Measurements from ENCODE around the gene TSKU. TPM values are rescaled to one million over a fixed set of nuclear protein-coding genes. Genes with fewer than 3 reads are reported as not detected.

TSKU gene
- total and polyA plus RNA-seq, 9 of the 15 experiments (the other 6 are each of a cell fraction or from before 2014, with no cell fraction given), result 0.60 to 11.9 (median 8.4) TPM

DNA sequence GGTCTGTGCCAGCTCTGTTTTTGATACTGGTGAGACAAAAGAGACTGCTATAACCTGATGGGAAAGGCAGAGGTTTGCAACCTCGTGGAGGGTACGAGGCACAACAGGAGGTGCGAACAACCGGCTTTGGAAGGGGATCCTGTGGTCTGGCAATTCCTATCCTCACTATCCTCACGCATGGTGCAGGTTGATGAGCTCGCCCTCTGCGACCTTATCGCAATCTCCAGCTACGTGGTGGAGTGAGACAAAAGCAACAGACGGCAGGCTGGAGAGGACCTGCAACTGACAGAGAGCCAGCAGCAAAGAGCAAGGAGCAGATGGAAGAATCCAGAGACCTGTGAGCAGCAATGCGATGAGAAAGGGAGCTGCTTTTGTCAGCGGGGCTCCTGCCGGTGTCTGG, 47.3 kb upstream of the TSKU start (continued):
- no peak for TF ChIP-seq ZNF717 (CRISPR knock-in tag; IDR thresholded peaks at IDR 0.05)
- TF ChIP-seq EP400 (IDR thresholded peaks at IDR 0.05), result peak; percentile 51; the same call in 1 of the 2 replicates
- peak; percentile 85 for TF ChIP-seq ZNF592 (IDR thresholded peaks at IDR 0.05)
- no peak for TF ChIP-seq MECOM (CRISPR knock-in tag; IDR thresholded peaks at IDR 0.05)
- no peak for TF ChIP-seq ETV6 (IDR thresholded peaks at IDR 0.05; ENCODE audit: borderline replicate concordance in 1 of 2, low read depth in 2 of 2, low read length in 1 of 2)
- TF ChIP-seq ETV6 (CRISPR knock-in tag; IDR thresholded peaks at IDR 0.05; ENCODE audit: borderline replicate concordance), result no peak
- TF ChIP-seq, protein P1, sequence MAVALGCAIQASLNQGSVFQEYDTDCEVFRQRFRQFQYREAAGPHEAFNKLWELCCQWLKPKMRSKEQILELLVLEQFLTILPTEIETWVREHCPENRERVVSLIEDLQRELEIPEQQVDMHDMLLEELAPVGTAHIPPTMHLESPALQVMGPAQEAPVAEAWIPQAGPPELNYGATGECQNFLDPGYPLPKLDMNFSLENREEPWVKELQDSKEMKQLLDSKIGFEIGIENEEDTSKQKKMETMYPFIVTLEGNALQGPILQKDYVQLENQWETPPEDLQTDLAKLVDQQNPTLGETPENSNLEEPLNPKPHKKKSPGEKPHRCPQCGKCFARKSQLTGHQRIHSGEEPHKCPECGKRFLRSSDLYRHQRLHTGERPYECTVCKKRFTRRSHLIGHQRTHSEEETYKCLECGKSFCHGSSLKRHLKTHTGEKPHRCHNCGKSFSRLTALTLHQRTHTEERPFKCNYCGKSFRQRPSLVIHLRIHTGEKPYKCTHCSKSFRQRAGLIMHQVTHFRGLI (CRISPR knock-in tag; IDR thresholded peaks at IDR 0.05), result no peak
- TF ChIP-seq ZNF444 (CRISPR knock-in tag; IDR thresholded peaks at IDR 0.05), result no peak
- TF ChIP-seq POLR2AphosphoS5 (IDR thresholded peaks at IDR 0.05; ENCODE audit: control insufficient read depth, insufficient read depth, low read depth, low read length), result peak; percentile 34; the same call in 1 of the 2 replicates
- TF ChIP-seq BCOR (IDR thresholded peaks at IDR 0.05), result 0 out of 2 replicates have a peak, but pooled peaks have one; percentile 10
- TF ChIP-seq E2F4 (CRISPR knock-in tag; IDR thresholded peaks at IDR 0.05; ENCODE audit: low read depth), result no peak
- 0 out of 2 replicates have a peak, but pooled peaks have one; percentile 20 for TF ChIP-seq PKNOX1 (IDR thresholded peaks at IDR 0.05)

All from K562 (cell line).